HG02642 (cell line): ENCODE measurements around the gene PXDN.

Experiments used
- ATAC-seq: cut with Tn5 transposase; IDR thresholded peaks from one replicate; pipeline ENCODE4 v1.9.1; 2021; ENCODE audit warnings: mild to moderate bottlenecking; ENCODE audit not compliant: unreplicated experiment, poor library complexity

Gene PXDN

GRCh38 chr2:1674766-1675397, 69.4 kb downstream of the PXDN start:
- ATAC-seq, result no peak

DNA sequence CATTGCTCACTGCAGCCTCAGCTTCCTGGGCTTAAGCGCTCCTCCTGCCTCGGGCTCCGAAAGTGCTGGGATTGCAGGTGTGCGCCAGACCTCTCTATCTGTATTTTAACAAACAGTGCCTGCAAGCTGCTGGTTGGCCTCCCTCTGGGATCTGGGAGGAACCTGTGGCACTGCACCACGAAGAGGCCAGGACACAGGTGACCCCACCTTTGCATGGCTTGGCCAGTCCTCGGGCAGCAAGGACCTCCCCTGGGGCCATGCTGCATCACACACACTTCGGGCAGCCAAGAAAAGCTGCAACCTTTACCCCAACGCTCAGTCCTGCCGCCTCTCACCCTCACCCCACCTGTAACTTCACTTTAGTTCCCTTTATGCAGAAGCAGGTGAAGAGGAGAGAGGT, 70.0 kb downstream of the PXDN start:
- no peak for ATAC-seq

- no peak for ATAC-seq
These were observed 71.0 kb downstream of the PXDN start for GRCh38 chr2:1673160-1673944.

DNA sequence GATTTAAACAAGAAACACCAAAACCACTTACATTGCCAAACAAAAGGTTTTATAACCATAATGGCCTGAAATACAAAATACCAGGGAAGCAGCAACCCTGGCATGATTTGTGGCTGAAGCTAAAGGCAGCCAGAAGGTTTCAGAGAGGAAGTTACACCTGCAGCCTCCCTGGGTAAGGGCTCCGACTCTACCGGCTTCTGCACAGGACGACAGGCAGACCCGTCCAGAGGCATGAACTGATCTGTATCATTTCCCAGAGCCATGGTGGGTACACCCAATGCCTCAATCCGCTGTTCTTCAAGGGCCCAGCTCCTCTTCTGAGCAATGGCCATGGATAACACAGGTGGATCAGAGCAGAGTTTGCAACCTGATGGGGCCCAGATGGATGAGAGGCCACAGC, 71.6 kb downstream of the PXDN start:
- no peak for ATAC-seq

DNA sequence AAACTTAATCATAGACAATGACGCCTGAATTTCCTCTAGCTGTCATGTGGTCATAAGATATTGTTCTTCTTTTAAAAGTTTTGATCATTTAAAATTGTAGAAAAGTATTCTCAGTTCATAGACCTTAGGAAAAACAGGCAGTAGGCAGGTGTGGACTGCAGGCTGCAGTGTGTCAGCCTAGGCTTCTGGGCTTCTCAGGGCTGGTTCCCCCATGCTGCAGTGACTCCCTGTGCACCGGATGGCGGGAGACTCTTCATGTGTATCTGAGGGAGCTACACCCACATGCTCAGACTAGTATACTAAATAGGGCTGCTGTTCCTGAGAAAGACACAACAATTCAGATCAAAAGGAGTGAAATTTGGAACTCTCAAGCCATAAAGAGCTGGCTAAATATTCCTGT, 72.4 kb downstream of the PXDN start:
- ATAC-seq, result no peak

GRCh38 chr2:1670636-1671035, 73.7 kb downstream of the PXDN start:
- no peak for ATAC-seq

GRCh38 chr2:1665761-1666505, 78.4 kb downstream of the PXDN start:
- ATAC-seq, result no peak

- no peak for ATAC-seq
These were observed 79.6 kb downstream of the PXDN start for GRCh38 chr2:1664698-1665097.

GRCh38 chr2:1664076-1664605, 80.2 kb downstream of the PXDN start:
- no peak for ATAC-seq

DNA sequence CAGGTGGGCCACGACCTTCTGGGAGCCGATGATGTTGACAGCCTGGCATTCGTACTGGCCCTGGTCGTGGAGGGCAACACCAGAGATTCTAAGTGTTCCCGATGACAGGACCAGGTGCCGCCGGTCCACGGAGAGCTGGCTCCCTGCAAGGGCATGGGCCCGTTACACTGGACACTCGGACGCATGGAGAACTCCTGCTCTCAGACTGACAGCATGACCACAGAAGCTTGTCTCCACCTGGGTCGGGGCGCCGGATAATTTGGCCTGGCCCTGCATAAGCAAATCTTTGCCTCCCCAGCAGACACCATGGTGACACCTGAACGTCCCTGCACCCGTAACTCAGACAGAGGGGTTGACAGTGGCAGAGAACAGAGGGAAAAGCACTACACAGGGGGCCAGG, 80.7 kb downstream of the PXDN start:
- no peak for ATAC-seq

- no peak for ATAC-seq
These were observed 81.6 kb downstream of the PXDN start for GRCh38 chr2:1662606-1663180.

GRCh38 chr2:1661891-1662605, 82.3 kb downstream of the PXDN start:
- ATAC-seq, result no peak

DNA sequence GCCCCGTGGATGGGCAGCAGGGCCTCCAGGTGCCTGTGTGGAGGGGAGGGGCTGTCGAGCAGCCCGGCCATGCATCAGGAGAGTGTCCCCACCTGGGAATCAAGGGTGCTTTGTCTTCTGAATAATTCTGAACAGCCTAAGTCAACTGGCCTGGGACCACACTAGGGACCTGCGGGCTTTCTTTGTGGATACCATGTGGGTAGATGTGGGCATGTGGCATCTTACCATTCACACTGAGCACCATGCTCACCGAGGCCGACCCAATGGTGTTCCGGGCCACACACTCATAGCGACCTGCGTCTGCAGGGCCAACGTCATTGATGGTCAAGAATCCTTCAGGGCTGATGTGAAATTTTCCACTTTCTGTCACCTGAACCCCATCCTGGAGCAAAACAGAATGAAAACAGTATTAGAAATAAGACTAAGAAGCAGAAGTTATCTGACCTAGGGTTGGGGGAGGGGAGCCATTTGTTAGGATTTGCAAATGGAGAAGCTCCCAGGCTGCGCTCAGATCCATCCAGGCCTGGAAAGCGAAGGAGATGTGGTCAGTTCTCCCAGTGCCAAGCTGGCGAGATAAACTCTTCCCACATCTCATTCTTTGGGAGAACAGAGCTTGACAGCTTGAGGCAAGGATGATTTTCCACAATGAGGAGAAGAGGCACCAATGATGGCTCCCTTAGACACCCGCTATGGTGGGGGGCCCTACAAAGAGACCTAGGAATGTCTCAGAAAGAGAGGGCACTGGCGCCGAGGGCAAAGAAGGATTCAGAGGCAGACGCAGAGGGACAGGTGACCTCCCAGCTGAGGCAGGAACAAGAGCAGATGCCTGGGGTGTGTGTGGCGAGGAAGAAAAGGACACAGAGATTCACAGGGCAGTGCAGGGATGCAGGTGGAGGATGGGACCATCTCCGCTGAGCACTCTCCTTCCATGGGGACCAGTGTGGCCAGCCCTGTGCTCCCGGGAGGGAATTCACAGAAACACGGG, 83.4 kb downstream of the PXDN start:
- no peak for ATAC-seq

GRCh38 chr2:1659951-1660565, 84.3 kb downstream of the PXDN start:
- ATAC-seq, result no peak

- ATAC-seq, result no peak
These were observed 85.7 kb downstream of the PXDN start for GRCh38 chr2:1658394-1659151.

DNA sequence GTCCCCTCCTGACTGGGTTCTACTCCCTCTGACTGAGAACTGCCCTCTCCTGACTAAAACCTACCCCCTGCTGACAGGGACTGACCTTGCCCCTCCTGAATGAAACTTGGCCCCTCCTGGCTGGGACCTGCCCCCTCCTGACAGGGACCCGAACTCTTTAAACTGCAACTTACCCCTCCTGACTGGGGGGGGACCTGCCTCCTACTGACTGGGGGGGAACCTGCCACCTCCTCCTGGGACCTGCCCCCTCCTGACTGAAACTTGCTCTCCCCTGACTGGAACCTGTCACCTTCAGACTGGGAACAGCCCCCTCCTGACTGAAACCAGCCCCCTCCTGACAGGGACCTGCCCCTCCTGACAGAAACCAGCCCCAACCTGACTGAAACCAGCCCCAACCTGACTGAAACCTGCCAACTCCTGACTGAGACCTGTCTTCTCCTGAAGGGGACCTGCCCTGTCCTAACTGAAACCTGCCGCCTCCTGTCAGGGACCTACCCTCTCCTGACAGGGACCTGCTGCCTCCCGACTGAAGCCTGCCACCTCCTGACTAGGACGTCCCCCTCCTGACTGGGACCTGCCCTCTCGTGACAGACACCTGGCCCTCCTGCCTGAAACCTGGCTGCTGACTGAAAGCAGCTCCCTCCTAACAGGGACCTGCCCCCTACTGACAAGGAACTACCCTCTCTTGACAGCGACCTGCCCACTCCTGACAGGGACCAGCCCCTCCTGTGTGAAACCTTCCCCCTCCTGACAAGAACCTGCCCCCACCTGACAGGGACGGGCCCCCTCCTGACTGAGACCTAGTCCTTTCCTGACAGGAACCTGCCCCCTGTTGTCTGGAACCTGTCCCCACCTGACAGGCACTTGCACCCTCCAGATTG, 87.1 kb downstream of the PXDN start:
- no peak for ATAC-seq
